ENCODE results near the gene TGM6. TPM values are rescaled to one million over a fixed set of nuclear protein-coding genes. Genes with fewer than 3 reads are reported as not detected.

TGM6 gene
- total RNA-seq, 1 donor from 2014 or later: not detected

DNA sequence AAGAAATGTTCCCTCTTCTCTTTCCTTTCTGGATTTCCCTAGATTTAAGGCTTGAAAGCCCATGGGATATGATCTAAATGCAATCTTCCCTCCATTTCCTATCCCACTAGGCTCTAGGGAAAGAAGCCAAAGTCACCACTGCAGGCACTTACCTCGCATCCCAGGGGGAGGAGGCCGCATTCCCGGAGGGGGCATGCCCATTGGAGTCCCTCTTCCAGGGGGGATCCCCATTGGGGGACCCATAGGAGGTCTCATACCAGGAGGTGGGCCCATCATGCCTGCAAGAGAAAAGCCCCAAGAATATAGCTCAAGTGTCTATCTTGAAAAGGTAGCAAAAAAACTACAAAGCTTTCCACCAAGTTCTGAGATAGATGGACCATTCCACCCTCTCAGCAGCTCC, 81.8 kb downstream of the TGM6 start:
- no peaks in the 10 kb centered on the region for H3K27me3 Mint-ChIP-seq (ENCODE audit: low read depth)
- TF ChIP-seq, protein P1, sequence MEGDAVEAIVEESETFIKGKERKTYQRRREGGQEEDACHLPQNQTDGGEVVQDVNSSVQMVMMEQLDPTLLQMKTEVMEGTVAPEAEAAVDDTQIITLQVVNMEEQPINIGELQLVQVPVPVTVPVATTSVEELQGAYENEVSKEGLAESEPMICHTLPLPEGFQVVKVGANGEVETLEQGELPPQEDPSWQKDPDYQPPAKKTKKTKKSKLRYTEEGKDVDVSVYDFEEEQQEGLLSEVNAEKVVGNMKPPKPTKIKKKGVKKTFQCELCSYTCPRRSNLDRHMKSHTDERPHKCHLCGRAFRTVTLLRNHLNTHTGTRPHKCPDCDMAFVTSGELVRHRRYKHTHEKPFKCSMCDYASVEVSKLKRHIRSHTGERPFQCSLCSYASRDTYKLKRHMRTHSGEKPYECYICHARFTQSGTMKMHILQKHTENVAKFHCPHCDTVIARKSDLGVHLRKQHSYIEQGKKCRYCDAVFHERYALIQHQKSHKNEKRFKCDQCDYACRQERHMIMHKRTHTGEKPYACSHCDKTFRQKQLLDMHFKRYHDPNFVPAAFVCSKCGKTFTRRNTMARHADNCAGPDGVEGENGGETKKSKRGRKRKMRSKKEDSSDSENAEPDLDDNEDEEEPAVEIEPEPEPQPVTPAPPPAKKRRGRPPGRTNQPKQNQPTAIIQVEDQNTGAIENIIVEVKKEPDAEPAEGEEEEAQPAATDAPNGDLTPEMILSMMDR (IDR thresholded peaks at IDR 0.05; ENCODE audit: unreplicated experiment): no peak
- no peak for DNase-seq (ENCODE audit: low spot score in 2 of 2, unreplicated experiment in 2 of 2)
- H3K27ac Mint-ChIP-seq: no peak overlapping the region
- H3K4me3 Mint-ChIP-seq: no peak overlapping the region
- H3K9me3 Mint-ChIP-seq: no peaks in the 10 kb centered on the region
- peaks cover 2% of the 10 kb centered on the region for H3K4me1 Mint-ChIP-seq
- peaks cover 56% of the 10 kb centered on the region for H3K36me3 Mint-ChIP-seq

DNA sequence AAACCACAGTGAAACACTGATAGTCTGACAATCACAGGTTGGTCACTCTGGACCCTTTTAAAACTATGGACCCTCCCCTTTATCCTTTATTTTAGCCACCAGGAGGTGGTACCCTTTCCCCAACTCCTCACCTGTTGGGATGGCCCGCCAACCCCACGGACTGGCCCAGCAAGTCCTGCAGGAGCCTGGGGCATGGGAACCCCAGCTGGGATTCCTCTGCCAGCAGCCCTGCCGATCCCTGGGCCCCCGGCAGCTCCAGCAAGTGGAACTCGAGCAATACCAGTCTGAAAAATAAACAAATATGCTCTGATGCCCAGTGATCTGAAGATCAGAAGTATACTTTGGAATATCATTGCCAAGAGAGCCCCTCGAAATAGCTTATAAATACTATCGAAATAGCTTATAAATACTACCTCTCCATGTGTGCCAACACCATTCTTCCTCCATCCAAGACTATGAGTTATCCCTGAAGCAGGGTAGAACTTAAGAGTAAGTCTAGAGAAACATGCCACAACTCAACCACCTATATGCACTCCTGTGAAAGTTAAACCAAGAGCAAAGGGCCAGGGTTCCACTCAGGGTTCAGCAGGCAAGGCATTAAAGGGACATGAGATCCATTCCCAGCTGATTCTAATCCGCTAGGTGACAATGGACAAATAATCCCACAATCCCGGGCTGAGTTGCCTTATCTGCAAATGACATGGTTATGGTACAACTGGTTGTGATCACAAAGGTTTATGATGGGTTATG, 83.1 kb downstream of the TGM6 start:
- Mint-ChIP-seq H3K27ac (no peak overlapping the region), H3K4me3 (no peak overlapping the region), H3K27me3 (ENCODE audit: low read depth) (no peaks in the 10 kb centered on the region), H3K9me3 (no peaks in the 10 kb centered on the region), H3K36me3 (peaks cover 59% of the 10 kb centered on the region), H3K4me1 (peaks cover 14% of the 10 kb centered on the region)
- DNase-seq (ENCODE audit: low spot score in 2 of 2, unreplicated experiment in 2 of 2): no peak
- TF ChIP-seq, protein P1 (IDR thresholded peaks at IDR 0.05; ENCODE audit: unreplicated experiment): no peak

DNA sequence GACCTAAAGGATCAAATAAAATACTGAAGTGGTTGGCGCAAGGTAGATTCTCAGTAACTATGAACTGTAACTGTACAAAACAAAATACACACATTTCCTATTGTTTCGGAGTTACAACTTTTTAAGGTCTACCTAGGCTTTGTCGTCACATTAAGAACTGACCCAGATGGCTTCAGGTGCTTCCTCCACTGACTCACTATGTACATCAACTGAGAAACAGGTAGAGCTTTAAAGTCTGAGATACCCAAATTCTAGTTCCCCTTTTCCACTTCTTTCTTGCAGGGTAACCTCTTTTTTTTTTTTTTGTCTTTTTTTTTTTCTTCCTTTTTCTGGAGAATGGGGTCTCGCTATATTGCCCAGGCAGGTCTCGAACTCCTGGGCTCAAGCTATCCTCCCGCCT, 84.4 kb downstream of the TGM6 start:
- Mint-ChIP-seq H3K4me1 (peaks cover 24% of the 10 kb centered on the region), H3K9me3 (no peaks in the 10 kb centered on the region), H3K4me3 (no peak overlapping the region), H3K27ac (no peak overlapping the region), H3K36me3 (peaks cover 50% of the 10 kb centered on the region), H3K27me3 (ENCODE audit: low read depth) (no peaks in the 10 kb centered on the region)
- no peak for DNase-seq (ENCODE audit: low spot score in 2 of 2, unreplicated experiment in 2 of 2)
- TF ChIP-seq, protein P1 (IDR thresholded peaks at IDR 0.05; ENCODE audit: unreplicated experiment): no peak

DNA sequence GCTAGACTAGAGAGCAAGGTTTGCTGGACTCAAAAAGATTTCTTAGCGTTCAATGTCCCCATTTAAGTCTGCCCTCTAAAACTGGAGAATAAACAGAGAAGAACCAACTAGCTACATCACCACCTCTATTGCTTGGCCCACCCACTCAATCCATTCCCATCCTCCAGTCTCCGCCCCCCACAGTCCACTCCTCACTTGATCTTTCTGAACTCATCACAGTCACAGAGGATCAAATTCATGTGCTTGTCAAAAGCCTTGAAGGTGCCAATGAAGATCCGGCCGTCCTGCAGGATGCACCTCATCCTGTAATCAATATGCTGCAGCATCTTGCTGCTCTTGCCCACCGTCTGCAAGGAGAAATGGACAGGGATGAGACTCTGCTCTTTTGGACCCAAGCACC, 86.7 kb downstream of the TGM6 start:
- peaks cover 34% of the 10 kb centered on the region for H3K36me3 Mint-ChIP-seq
- H3K27me3 Mint-ChIP-seq (ENCODE audit: low read depth): no peaks in the 10 kb centered on the region
- peaks cover under 1% of the 10 kb centered on the region for H3K9me3 Mint-ChIP-seq
- peaks cover 29% of the 10 kb centered on the region for H3K4me1 Mint-ChIP-seq
- no peak for DNase-seq (ENCODE audit: low spot score in 2 of 2, unreplicated experiment in 2 of 2)
- H3K27ac Mint-ChIP-seq: no peak overlapping the region
- TF ChIP-seq, protein P1 (IDR thresholded peaks at IDR 0.05; ENCODE audit: unreplicated experiment): no peak
- no peak overlapping the region for H3K4me3 Mint-ChIP-seq

DNA sequence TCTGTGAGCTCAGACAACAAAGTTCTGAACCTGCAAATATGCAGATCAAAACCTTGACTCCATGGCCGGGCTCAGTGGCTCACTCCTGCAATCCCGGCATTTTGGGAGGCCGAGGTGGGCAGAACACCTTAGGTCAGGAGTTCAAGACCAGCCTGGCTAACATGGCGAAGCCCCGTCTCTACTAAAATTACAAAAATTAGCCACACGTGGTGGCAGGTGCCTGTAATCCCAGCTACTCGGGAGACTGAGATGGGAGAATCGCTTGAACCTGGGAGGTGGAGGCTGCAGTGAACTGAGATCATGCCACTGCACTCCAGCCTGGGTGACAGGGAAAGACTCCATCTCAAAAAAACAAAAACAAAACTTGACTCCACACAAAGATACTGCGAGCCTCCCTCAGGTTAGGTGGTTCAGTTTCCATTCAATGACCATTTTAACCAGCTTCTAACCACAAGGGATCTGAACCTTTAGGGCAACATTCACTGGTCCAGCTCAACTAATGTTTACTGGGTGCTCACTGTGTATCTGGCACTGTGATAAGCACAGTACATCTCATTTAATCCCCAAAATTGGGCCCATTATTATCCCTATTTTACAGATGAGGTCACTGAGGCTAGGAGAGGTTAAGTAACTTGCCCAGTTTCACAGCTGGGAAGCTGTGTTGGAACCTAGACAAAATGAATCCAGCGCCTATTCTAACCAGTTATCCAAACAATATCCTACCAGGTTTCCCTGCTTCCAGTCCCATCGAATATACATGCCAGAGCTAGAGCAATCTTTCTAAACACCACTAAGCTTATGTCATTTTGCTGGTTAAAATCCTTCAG, 88.1 kb downstream of the TGM6 start:
- no peaks in the 10 kb centered on the region for H3K27me3 Mint-ChIP-seq (ENCODE audit: low read depth)
- H3K36me3 Mint-ChIP-seq: peaks cover 25% of the 10 kb centered on the region
- H3K27ac Mint-ChIP-seq: peak overlapping the region; percentile 66
- H3K4me1 Mint-ChIP-seq: peaks cover 29% of the 10 kb centered on the region
- peak overlapping the region; percentile 99 for H3K4me3 Mint-ChIP-seq
- peaks cover 12% of the 10 kb centered on the region for H3K9me3 Mint-ChIP-seq
- TF ChIP-seq, protein P1 (IDR thresholded peaks at IDR 0.05; ENCODE audit: unreplicated experiment): no peak
- DNase-seq (ENCODE audit: low spot score in 2 of 2, unreplicated experiment in 2 of 2): no peak

Measured in mesothelial cell of epicardium (in vitro differentiated cells).